DOHH2 (cell line): ENCODE results near the gene GSTM4.
"Not testable (repeated sequence)": the region's sequence is repeated elsewhere in the genome, so short reads cannot be mapped to it uniquely, and the experiment has no call there.

Experiments
- H3F3A ChIP-seq: fragments of 200-600 bp; sonication (generic), shearing (Covaris generic); 2 replicates; pipeline ENCODE4 v1.6.0; 2016; ENCODE audit warnings: antibody characterized with exemption, mild to moderate bottlenecking; ENCODE audit not compliant: control insufficient read depth, insufficient read depth
- H3K27ac ChIP-seq: fragments of 200-600 bp; sonication (generic); 2 replicates; pipeline ENCODE4 v1.5.1; 2014; ENCODE audit warnings: low read depth, mild to moderate bottlenecking, low read length, moderate library complexity
- H3K27me3 ChIP-seq: fragments of 200-600 bp; sonication (generic); 2 replicates; pipeline ENCODE4 v1.6.1; 2014; ENCODE audit warnings: mild to moderate bottlenecking, low read length, mixed read lengths; ENCODE audit not compliant: control insufficient read depth
- H3K36me3 ChIP-seq: fragments of 200-600 bp; sonication (generic); 2 replicates; pipeline ENCODE4 v1.6.1; 2014; ENCODE audit warnings: mild to moderate bottlenecking, low read length, moderate library complexity, mixed read lengths; ENCODE audit not compliant: control insufficient read depth
- H3K4me1 ChIP-seq: fragments of 200-600 bp; sonication (generic); 2 replicates; pipeline ENCODE4 v1.6.1; 2014; ENCODE audit warnings: mild to moderate bottlenecking, low read length, mixed read lengths; ENCODE audit not compliant: control insufficient read depth
- H3K4me2 ChIP-seq: fragments of 200-600 bp; sonication (generic); 2 replicates; pipeline ENCODE4 v1.6.0; 2014; ENCODE audit warnings: mild to moderate bottlenecking, low read length, moderate library complexity
- H3K4me3 ChIP-seq: fragments of 200-600 bp; sonication (generic); 2 replicates; pipeline ENCODE4 v1.5.1; 2014; ENCODE audit warnings: mild to moderate bottlenecking, low read length, mixed read lengths
- H3K79me2 ChIP-seq: fragments of 200-600 bp; sonication (generic); 2 replicates; pipeline ENCODE4 v1.6.1; 2014; ENCODE audit warnings: mild to moderate bottlenecking, low read length, mixed read lengths; ENCODE audit not compliant: control insufficient read depth
- H3K9me2 ChIP-seq: fragments of 200-600 bp; sonication (generic); replicated peaks from 2 replicates; pipeline ENCODE4 v1.6.1; 2014; ENCODE audit warnings: mild to moderate bottlenecking, low read length, mixed read lengths; ENCODE audit not compliant: control insufficient read depth
- H3K9me3 ChIP-seq: fragments of 200-600 bp; sonication (generic); 2 replicates; pipeline ENCODE4 v1.6.1; 2014; ENCODE audit warnings: antibody characterized with exemption, low read length, mixed read lengths; ENCODE audit not compliant: control insufficient read depth, insufficient read depth
- H4K20me1 ChIP-seq: fragments of 200-600 bp; sonication (generic); 2 replicates; pipeline ENCODE4 v1.6.0; 2014; ENCODE audit warnings: low read depth, mild to moderate bottlenecking, antibody characterized with exemption, low read length, moderate library complexity; ENCODE audit not compliant: control insufficient read depth, insufficient read depth
- EZH2phosphoT487 ChIP-seq: fragments of 200-600 bp; sonication (generic); IDR thresholded peaks from 2 replicates; pipeline ENCODE4 v1.6.1; 2017; ENCODE audit warnings: borderline replicate concordance, mild to moderate bottlenecking, antibody characterized with exemption, low read length, moderate library complexity, mixed read lengths
- TF ChIP-seq, protein P1 (sequence below): fragments of 200-600 bp; sonication (generic); IDR thresholded peaks from one replicate; pipeline ENCODE4 v1.5.1; 2014; ENCODE audit warnings: antibody characterized with exemption, mild to moderate bottlenecking, low read depth, low read length; ENCODE audit not compliant: poor library complexity, severe bottlenecking

Gene GSTM4

DNA sequence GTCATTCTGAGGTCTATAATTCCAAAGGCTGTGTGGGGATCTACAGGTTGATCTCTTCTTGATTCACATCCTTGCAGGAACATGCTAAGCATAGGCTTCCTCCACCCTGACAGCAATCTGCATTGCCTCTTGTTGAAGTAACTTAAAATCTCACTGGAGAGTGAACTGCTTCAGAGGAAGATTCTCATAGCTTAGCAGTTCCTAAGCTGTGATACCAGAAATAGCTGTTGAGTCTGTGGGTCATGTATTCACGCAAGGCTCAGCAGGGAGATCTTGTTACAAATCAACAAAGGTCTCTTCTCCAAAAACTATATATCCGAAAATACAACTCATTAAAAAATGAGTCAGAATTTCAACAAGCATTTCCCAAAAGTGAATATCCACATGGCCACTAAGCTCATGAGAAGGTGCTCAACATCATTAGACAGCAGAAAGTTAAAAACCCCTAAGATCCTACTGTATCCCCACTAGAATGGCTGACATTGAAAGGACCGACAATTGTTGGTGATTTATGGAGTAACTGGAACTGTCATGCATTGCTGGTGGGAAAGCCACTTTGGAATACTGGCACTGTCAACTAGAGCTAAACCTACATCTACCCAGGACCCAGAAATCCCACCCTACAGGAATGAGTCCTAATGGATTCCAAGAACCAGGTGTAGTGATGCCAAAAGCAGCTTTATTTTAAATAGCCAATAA, 20.9 kb downstream of the GSTM4 start:
- H3K9me3 ChIP-seq, H3K4me1 ChIP-seq, H4K20me1 ChIP-seq, H3K27me3 ChIP-seq, H3K79me2 ChIP-seq, H3K36me3 ChIP-seq, H3F3A ChIP-seq, H3K9me2 ChIP-seq, H3K4me2 ChIP-seq, H3K4me3 ChIP-seq, H3K27ac ChIP-seq: not testable (repeated sequence)

DNA sequence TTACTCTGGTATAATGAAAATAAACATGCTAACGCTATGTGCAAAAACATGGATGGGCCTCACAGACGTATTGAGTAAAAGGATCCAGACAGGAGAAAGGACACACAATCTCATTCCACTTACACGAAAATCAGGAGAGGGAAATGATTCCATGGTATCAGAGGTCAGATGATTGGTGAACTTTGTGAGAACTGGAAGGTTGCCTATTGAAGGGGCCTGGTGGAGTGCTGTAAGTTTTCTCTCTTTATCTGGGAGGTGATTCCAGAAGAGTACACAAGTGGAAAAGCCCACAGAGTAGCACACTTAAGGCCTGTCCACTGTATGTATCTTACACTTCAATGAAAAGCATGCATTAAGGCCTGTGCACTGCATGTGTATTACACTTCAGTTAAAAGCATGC, 21.6 kb downstream of the GSTM4 start:
- H3F3A ChIP-seq: no peaks in the 10 kb centered on the region
- TF ChIP-seq EZH2phosphoT487: no peak
- TF ChIP-seq, protein P1, sequence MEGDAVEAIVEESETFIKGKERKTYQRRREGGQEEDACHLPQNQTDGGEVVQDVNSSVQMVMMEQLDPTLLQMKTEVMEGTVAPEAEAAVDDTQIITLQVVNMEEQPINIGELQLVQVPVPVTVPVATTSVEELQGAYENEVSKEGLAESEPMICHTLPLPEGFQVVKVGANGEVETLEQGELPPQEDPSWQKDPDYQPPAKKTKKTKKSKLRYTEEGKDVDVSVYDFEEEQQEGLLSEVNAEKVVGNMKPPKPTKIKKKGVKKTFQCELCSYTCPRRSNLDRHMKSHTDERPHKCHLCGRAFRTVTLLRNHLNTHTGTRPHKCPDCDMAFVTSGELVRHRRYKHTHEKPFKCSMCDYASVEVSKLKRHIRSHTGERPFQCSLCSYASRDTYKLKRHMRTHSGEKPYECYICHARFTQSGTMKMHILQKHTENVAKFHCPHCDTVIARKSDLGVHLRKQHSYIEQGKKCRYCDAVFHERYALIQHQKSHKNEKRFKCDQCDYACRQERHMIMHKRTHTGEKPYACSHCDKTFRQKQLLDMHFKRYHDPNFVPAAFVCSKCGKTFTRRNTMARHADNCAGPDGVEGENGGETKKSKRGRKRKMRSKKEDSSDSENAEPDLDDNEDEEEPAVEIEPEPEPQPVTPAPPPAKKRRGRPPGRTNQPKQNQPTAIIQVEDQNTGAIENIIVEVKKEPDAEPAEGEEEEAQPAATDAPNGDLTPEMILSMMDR: no peak
- H3K9me3 ChIP-seq: no peaks in the 10 kb centered on the region
- H3K27me3 ChIP-seq: 0 out of 2 replicates have a peak, but pooled peaks cover 4% of the 10 kb centered on the region
- H3K4me3 ChIP-seq: no peak overlapping the region
- H3K4me2 ChIP-seq: no peak overlapping the region
- H3K4me1 ChIP-seq: no peaks in the 10 kb centered on the region
- H3K27ac ChIP-seq: no peak overlapping the region
- no peaks in the 10 kb centered on the region for H3K79me2 ChIP-seq
- H4K20me1 ChIP-seq: no peaks in the 10 kb centered on the region
- no peaks in the 10 kb centered on the region for H3K36me3 ChIP-seq
- H3K9me2 ChIP-seq: no peaks in the 10 kb centered on the region

DNA sequence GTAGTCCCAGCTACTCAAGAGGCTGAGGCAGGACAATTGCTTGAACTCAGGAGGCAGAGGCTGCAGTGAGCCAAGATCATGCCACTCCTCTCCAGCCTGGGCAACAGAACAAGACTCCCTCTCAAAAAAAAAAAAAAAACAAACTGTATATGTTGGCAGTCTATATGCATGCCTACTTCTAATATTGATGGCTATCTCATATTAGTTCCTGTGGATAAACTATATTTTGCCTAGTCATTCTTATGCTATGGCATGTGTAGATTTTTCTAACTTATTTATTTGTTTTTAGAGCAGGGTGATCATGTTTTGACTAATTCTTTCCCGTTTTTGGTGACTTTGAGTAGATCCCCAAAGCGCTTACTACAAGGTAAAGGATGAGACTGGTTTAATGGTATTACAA, 22.7 kb downstream of the GSTM4 start:
- H4K20me1 ChIP-seq, H3K9me3 ChIP-seq, H3K4me3 ChIP-seq, H3K4me1 ChIP-seq, H3F3A ChIP-seq, H3K79me2 ChIP-seq, H3K9me2 ChIP-seq, H3K27ac ChIP-seq, H3K4me2 ChIP-seq, H3K36me3 ChIP-seq, H3K27me3 ChIP-seq: not testable (repeated sequence)

DNA sequence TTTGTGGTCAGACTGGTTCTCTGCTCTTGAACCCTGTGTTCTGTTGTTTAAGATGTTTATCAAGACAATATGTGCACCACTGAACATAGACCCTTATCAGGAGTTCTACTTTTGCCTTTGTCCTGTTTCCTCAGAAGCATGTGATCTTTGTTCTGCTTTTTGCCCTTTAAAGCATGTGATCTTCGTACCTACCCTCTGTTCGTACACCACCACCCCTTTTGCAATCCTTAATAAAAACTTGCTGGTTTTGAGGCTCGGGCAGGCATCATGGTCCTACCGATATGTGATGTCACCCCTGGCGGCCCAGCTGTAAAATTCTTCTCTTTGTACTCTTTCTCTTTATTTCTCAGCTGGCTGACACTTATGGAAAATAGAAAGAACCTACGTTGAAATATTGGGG, 28.9 kb downstream of the GSTM4 start:
- not testable (repeated sequence) for H3K36me3 ChIP-seq, H3K9me2 ChIP-seq, H3K27me3 ChIP-seq, H3K4me1 ChIP-seq, H3K9me3 ChIP-seq, H3K79me2 ChIP-seq, H3K27ac ChIP-seq, H3K4me2 ChIP-seq, H4K20me1 ChIP-seq, H3F3A ChIP-seq, H3K4me3 ChIP-seq

DNA sequence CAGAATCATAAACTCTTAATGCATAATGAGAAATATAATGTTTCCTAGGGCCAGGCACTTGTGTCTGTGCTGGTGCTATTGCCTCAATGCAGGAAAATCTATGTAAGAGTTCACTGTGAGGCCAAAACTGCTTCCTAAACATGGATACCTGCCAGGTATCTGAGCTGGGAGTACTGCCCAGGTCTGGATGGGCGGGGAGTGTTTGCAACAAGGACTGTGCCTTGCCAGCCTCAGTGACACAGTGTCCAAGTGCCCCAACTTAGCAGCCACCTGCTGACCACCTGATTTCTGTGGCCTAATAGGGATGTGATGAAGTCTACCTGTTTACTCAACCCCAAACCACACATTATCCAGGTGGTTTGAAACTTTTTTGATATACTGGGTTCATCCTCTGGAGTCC, 29.5 kb downstream of the GSTM4 start:
- H3K4me2 ChIP-seq, H3K9me3 ChIP-seq, H3K79me2 ChIP-seq, H3K27ac ChIP-seq, H3F3A ChIP-seq, H3K9me2 ChIP-seq, H3K27me3 ChIP-seq, H4K20me1 ChIP-seq, H3K36me3 ChIP-seq, H3K4me3 ChIP-seq, H3K4me1 ChIP-seq: not testable (repeated sequence)

DNA sequence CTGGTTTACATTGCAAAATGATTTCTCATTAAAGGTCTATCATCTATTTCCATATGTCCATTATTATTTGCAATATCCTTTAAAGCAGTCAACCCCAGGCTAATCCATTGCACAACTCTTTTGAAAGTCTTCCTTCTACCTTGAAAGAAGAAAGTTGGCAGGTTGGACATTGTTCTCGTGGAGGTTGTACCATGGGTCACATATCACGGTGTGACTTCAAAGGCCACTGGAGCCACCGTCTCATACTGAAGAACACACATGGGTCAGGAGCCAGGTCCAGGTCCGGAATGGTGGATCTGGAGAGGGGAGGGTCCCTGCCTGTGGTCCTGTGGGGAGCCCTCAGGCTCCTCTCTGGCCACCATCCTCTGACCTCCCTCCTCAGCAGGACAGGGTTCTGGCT, 30.0 kb downstream of the GSTM4 start:
- H3K9me2 ChIP-seq, H3K4me1 ChIP-seq, H3K4me2 ChIP-seq, H3K27me3 ChIP-seq, H3K36me3 ChIP-seq, H4K20me1 ChIP-seq, H3K9me3 ChIP-seq, H3F3A ChIP-seq, H3K4me3 ChIP-seq, H3K79me2 ChIP-seq, H3K27ac ChIP-seq: not testable (repeated sequence)

DNA sequence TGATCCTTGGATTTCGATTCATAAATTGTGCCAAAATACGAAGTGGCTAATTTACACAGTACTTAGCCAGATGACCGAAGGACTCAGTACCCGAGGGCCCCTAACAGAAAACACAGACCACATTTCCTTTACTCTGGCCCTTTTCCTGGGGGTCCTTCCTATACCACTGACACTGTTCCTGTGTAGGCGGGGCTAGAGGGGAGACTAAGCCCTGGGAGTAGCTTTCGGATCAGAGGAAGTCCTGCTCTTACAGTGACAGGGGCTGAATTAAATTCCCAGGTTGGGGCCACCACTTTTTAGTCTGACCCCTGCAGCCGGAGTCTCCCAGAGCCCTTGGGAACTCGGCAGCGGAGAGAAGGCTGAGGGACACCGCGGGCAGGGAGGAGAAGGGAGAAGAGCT, 31.2 kb downstream of the GSTM4 start:
- H3K27me3 ChIP-seq, H3K79me2 ChIP-seq, H3K27ac ChIP-seq, H3K4me1 ChIP-seq, H3K36me3 ChIP-seq, H3F3A ChIP-seq, H3K4me2 ChIP-seq, H4K20me1 ChIP-seq, H3K4me3 ChIP-seq, H3K9me2 ChIP-seq, H3K9me3 ChIP-seq: not testable (repeated sequence)
